Tracheal epithelial cell (primary cell): ENCODE results near the gene CERS4. TPM values are rescaled to one million over a fixed set of nuclear protein-coding genes. Genes with fewer than 3 reads are reported as not detected.

ENCODE experiments used
- total RNA-seq: library from RNA; depleted of rRNA; stranded (reverse); fragments of >200 nt; gene quantifications from 2 replicates; pipeline ENCODE4 v1.2.1, GENCODE V29; 2014

CERS4 gene
- total RNA-seq, result 5.8 and 9.4 TPM in 2 replicates

DNA sequence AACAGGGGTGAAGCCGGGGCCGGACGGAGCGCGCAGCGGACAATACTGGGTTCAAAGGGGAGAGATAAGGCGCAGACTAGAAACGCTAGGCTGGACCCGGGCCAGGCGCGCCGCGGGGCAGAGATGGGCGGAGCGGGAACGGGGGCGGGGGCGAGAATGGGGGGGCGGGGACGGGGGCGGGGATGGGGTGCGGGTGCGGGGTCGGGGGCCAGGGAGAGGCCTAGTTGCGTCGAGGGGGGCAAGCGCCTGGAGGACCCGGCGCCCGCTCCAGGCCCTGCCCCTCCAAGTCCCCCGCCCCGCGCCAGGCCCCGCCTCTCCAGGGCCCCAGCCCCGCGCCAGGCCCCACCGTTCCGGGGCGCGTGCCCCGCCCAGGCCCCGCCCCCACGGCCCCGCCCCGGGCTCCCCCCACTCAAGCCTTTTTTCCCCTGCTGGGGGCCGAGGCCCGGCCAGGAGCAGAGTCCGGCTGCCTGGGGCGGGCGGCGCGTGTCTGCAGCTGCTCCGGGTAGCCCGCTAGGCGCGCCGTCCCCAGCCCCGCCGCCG, at the start of gene CERS4:
Gene CERS4, plus strand, starts transcription at position 449 of the 540 bp plus-strand sequence. CDS start 41,707 bp downstream, outside the sequence.

GRCh38 chr19:8307965-8308866, 99.0 kb downstream of the CERS4 start, which contains the start of gene CD320:
Gene CD320 (minus strand): TSS chr19:8308358. CDS start chr19:8308290, 68 bp downstream.

Other genes starting within 250 kb of the CERS4 start
- 31.6 and 39.9 TPM in 2 replicates for gene ELAVL1, start 203.7 kb upstream of the CERS4 start, total RNA-seq
- not detected in 2 replicates for gene CCL25, start 156.6 kb upstream of the CERS4 start, total RNA-seq
- gene FBN3, start 59.8 kb upstream of the CERS4 start, total RNA-seq, result not detected in 2 replicates
- 14.5 and 28.2 TPM in 2 replicates for gene CD320, start 99.0 kb downstream of the CERS4 start, total RNA-seq
- gene NDUFA7, start 112.0 kb downstream of the CERS4 start, total RNA-seq, result 13.0 and 18.3 TPM in 2 replicates
- gene RPS28, start 112.1 kb downstream of the CERS4 start, total RNA-seq, result 386 and 602 TPM in 2 replicates
- 1.1 and 1.4 TPM in 2 replicates for gene KANK3, start 133.9 kb downstream of the CERS4 start, total RNA-seq
- gene ANGPTL4, start 154.8 kb downstream of the CERS4 start, total RNA-seq, result 6.0 and 41.4 TPM in 2 replicates
- gene RAB11B, start 181.0 kb downstream of the CERS4 start, total RNA-seq, result 23.9 and 28.4 TPM in 2 replicates
- gene MARCHF2, start 203.9 kb downstream of the CERS4 start, total RNA-seq, result 61.2 and 109 TPM in 2 replicates
- 39.8 and 53.7 TPM in 2 replicates for gene HNRNPM, start 235.6 kb downstream of the CERS4 start, total RNA-seq